Gastrocnemius medialis (tissue), 4 donors: Measurements from ENCODE around the gene CCDC50. TPM values are rescaled to one million over a fixed set of nuclear protein-coding genes. Genes with fewer than 3 reads are reported as not detected.

Experiments used
- ATAC-seq, 2 donors: fragments of 150-250 bp; one replicate each; pipeline ENCODE4 v1.9.1; 2016
- DNase-seq, 2 donors: peaks; one replicate each; pipeline ENCODE4 v3.0.0-alpha.2; 2019
- H3K27ac ChIP-seq, 4 donors: fragments of 200-600 bp; sonication (generic); 1 replicate in 1 of 4; 2 replicates in 3 of 4; pipeline ENCODE4 v1.5.1; 2016 to 2018; ENCODE audit warnings: mild to moderate bottlenecking in 2 of 4, moderate library complexity in 1 of 4
- H3K27me3 ChIP-seq, 3 donors: fragments of 200-600 bp; sonication (generic) in 2 of 3; 1 replicate in 1 of 3; 2 replicates in 2 of 3; pipeline versions ENCODE4 v1.5.1 to v1.6.0; 2016 to 2019; ENCODE audit warnings: mild to moderate bottlenecking in 1 of 3, moderate library complexity in 1 of 3
- H3K36me3 ChIP-seq, 2 donors: fragments of 200-600 bp; sonication (generic) in 1 of 2; one replicate each; pipeline ENCODE4 v1.5.1; 2017 to 2018
- H3K4me1 ChIP-seq, 2 donors: fragments of 200-600 bp; sonication (generic) in 1 of 2; one replicate each; pipeline ENCODE4 v1.5.1; 2016 to 2017; ENCODE audit warnings: mild to moderate bottlenecking in 2 of 2
- H3K4me3 ChIP-seq, 4 donors: fragments of 200-600 bp; sonication (generic) in 3 of 4; 1 replicate in 1 of 4; 2 replicates in 3 of 4; pipeline ENCODE4 v1.5.1; 2016 to 2019; ENCODE audit warnings: mild to moderate bottlenecking in 2 of 4
- H3K9me3 ChIP-seq, 3 donors: fragments of 200-600 bp; sonication (generic) in 2 of 3; 1 replicate in 1 of 3; 2 replicates in 2 of 3; pipeline ENCODE4 v1.5.1; 2016 to 2019
- CTCF ChIP-seq, 5 experiments: fragments of 450-650 bp in 3 of 5; fragments of 200-600 bp in 2 of 5; sonication (generic) in 2 of 5; IDR thresholded peaks in 4 of 5; conservative IDR thresholded peaks in 1 of 5; 1 replicate in 4 of 5; 2 replicates in 1 of 5; pipeline ENCODE4 v1.5.1; 2016 to 2019; ENCODE audit warnings: antibody characterized with exemption in 5 of 5, mild to moderate bottlenecking in 3 of 5, moderate library complexity in 3 of 5
- POLR2A ChIP-seq, 2 donors: fragments of 450-650 bp; IDR thresholded peaks; one replicate each; pipeline ENCODE4 v1.6.1; 2017; ENCODE audit warnings: antibody characterized with exemption in 2 of 2, mild to moderate bottlenecking in 2 of 2, moderate library complexity in 2 of 2
- in situ Hi-C, 4 donors: fragments of 200-750 bp; cut with MboI; loops; one replicate each; pipeline versions ENCODE4 v1.15.0 to v1.8.0; 2017; ENCODE audit warnings: low sequenced_read_pairs in 4 of 4
- intact Hi-C: fragments of 100-400 bp; cut with DNase I; formaldehyde crosslinking; loops from one replicate; pipeline ENCODE4 v1.15.1; 2023; ENCODE audit warnings: low total_unique reads
- total RNA-seq, 4 donors: library from RNA; depleted of rRNA; stranded (reverse); fragments of >200 nt; gene quantifications; one replicate each; pipeline versions ENCODE4 v1.1.0 to v1.2.3, GENCODE V29; 2016

The CCDC50 gene
- total RNA-seq, 4 donors from 2014 or later, result 45.0 to 69.9 (median 64.2) TPM

DNA sequence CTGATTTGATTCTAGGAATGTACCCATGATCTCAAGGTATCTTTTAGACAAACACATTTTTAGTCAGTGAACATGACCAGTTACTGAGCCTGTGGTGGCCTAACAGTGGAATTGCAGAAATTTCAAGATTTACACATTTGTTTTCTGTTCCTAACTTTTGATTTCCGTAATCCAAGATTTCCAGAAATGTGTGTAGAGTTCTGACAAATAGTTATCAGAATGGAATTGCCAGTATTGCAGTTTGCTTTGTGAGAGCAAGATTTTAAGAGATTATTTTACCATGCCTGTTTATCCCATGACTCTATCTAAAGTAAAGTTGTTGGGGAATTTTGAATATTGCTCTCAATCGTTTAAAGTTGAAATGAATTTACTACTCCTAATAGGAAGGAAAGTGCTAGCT is 12.8 kb downstream of the CCDC50 start:
- Histone ChIP-seq H3K36me3 (no peaks in the 10 kb centered on the region), H3K27me3 (no peaks in the 10 kb centered on the region), H3K9me3 (no peaks in the 10 kb centered on the region), H3K27ac (no peak overlapping the region), H3K4me3 (no peak overlapping the region), H3K4me1 (peaks cover 64 to 72% of the 10 kb centered on the region in 2 donors)
- ATAC-seq, result no peak
- in situ Hi-C loops, result no loop called here
- no peak for DNase-seq
- TF ChIP-seq POLR2A (IDR thresholded peaks at IDR 0.05), result no peak
- intact Hi-C loops, result no loop called here

DNA sequence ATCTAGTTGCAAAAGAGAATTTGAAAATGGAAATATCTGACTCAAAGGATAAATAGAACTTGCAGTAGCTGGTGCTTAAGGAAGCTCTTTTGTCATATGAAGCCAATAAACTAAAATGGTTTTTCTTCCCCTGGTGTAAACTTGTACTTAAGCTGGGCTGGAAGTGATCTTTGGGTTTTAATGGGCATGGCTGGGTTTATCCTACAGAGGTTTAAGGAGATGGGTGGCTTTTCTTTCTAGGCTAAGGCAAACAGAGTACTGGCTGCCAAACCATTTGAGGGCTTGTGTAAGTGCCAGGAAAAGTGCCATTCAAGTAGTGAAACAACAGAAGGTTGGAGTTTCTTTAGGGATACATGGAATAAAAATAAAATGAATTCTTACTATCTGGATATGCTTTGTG is 13.2 kb downstream of the CCDC50 start:
- in situ Hi-C loops, result no loop called here
- intact Hi-C loops, result no loop called here
- DNase-seq (no peak), ATAC-seq (no peak)
- Histone ChIP-seq H3K36me3 (no peaks in the 10 kb centered on the region), H3K4me1 (peaks cover 64 to 69% of the 10 kb centered on the region in 2 donors), H3K4me3 (no peak overlapping the region), H3K9me3 (no peaks in the 10 kb centered on the region), H3K27me3 (no peaks in the 10 kb centered on the region), H3K27ac (no peak overlapping the region)
- no peak for TF ChIP-seq POLR2A (IDR thresholded peaks at IDR 0.05)
- TF ChIP-seq CTCF (IDR thresholded peaks at IDR 0.05 in 4 of 5, conservative IDR thresholded peaks at IDR 0.05 in 1 of 5), result no peak

GRCh38 chr3:191343115-191343514 is 13.9 kb downstream of the CCDC50 start:
- ATAC-seq, result no peak
- H3K36me3 ChIP-seq, result no peaks in the 10 kb centered on the region
- no peaks in the 10 kb centered on the region for H3K9me3 ChIP-seq
- in situ Hi-C loops (no loop called here), intact Hi-C loops (no loop called here)
- H3K4me1 ChIP-seq, result peaks cover 57 to 66% of the 10 kb centered on the region in 2 donors
- TF ChIP-seq CTCF (IDR thresholded peaks at IDR 0.05 in 4 of 5, conservative IDR thresholded peaks at IDR 0.05 in 1 of 5) (no peak), POLR2A (IDR thresholded peaks at IDR 0.05) (no peak)
- no peak for DNase-seq
- H3K27ac ChIP-seq, result no peak overlapping the region
- no peak overlapping the region for H3K4me3 ChIP-seq
- no peaks in the 10 kb centered on the region for H3K27me3 ChIP-seq

GRCh38 chr3:191343913-191344312 is 14.7 kb downstream of the CCDC50 start:
- H3K9me3 ChIP-seq, result no peaks in the 10 kb centered on the region
- H3K27me3 ChIP-seq, result no peaks in the 10 kb centered on the region
- H3K4me1 ChIP-seq, result peaks cover 51 to 59% of the 10 kb centered on the region in 2 donors
- H3K4me3 ChIP-seq, result no peak overlapping the region
- no peak for ATAC-seq
- TF ChIP-seq POLR2A (IDR thresholded peaks at IDR 0.05), result no peak
- no peak for TF ChIP-seq CTCF (IDR thresholded peaks at IDR 0.05 in 4 of 5, conservative IDR thresholded peaks at IDR 0.05 in 1 of 5)
- intact Hi-C loops (no loop called here), in situ Hi-C loops (no loop called here)
- DNase-seq, result no peak
- H3K27ac ChIP-seq, result no peak overlapping the region
- no peaks in the 10 kb centered on the region for H3K36me3 ChIP-seq

- no peak overlapping the region for H3K4me3 ChIP-seq
- in situ Hi-C loops (no loop called here), intact Hi-C loops (no loop called here)
- DNase-seq (no peak), ATAC-seq (no peak)
- TF ChIP-seq POLR2A (IDR thresholded peaks at IDR 0.05), result no peak
- TF ChIP-seq CTCF (IDR thresholded peaks at IDR 0.05 in 4 of 5, conservative IDR thresholded peaks at IDR 0.05 in 1 of 5), result no peak
- peaks cover 50 to 59% of the 10 kb centered on the region in 2 donors for H3K4me1 ChIP-seq
- H3K36me3 ChIP-seq, result no peaks in the 10 kb centered on the region
- H3K27me3 ChIP-seq, result no peaks in the 10 kb centered on the region
- H3K27ac ChIP-seq, result no peak overlapping the region
- H3K9me3 ChIP-seq, result no peaks in the 10 kb centered on the region
Observed at GRCh38 chr3:191345334-191345733, 16.1 kb downstream of the CCDC50 start.
